HG02763 (cell line): ENCODE results near the gene SOX6.
A peak's percentile ranks its signal among the peaks of the same experiment; 100 is the strongest.

Experiments
- ATAC-seq: cut with Tn5 transposase; IDR thresholded peaks from one replicate; pipeline ENCODE4 v1.9.1; 2021; ENCODE audit warnings: mild to moderate bottlenecking, moderate library complexity; ENCODE audit not compliant: unreplicated experiment

Gene SOX6

GRCh38 chr11:16279524-16279923, 76.8 kb downstream of the SOX6 start:
- ATAC-seq = no peak

GRCh38 chr11:16278979-16279378, 77.4 kb downstream of the SOX6 start:
- ATAC-seq = no peak

- no peak for ATAC-seq
These were observed 78.1 kb downstream of the SOX6 start for GRCh38 chr11:16278273-16278672.

- no peak for ATAC-seq
These were observed 80.1 kb downstream of the SOX6 start for GRCh38 chr11:16276251-16276650.

- ATAC-seq = no peak
These were observed 85.1 kb downstream of the SOX6 start for GRCh38 chr11:16271258-16271657.

GRCh38 chr11:16266021-16266420, 90.3 kb downstream of the SOX6 start:
- no peak for ATAC-seq

GRCh38 chr11:16265022-16265421, 91.3 kb downstream of the SOX6 start:
- no peak for ATAC-seq

- ATAC-seq = no peak
These were observed 93.7 kb downstream of the SOX6 start for GRCh38 chr11:16262645-16262955.

GRCh38 chr11:16261836-16262644, 94.3 kb downstream of the SOX6 start:
- peak; percentile 92 for ATAC-seq

- no peak for ATAC-seq
These were observed 104.0 kb downstream of the SOX6 start for GRCh38 chr11:16252373-16252772.

GRCh38 chr11:16248248-16248647, 108.1 kb downstream of the SOX6 start:
- ATAC-seq = no peak

- ATAC-seq = no peak
These were observed 113.5 kb downstream of the SOX6 start for GRCh38 chr11:16242806-16243205.

GRCh38 chr11:16240687-16241086, 115.7 kb downstream of the SOX6 start:
- ATAC-seq = no peak

GRCh38 chr11:16239141-16240105, 116.9 kb downstream of the SOX6 start:
- ATAC-seq = no peak

GRCh38 chr11:16226245-16226644, 130.1 kb downstream of the SOX6 start:
- ATAC-seq = no peak

GRCh38 chr11:16225623-16226022, 130.7 kb downstream of the SOX6 start:
- ATAC-seq = no peak

GRCh38 chr11:16223558-16223957, 132.8 kb downstream of the SOX6 start:
- no peak for ATAC-seq

- ATAC-seq = no peak
These were observed 138.7 kb downstream of the SOX6 start for GRCh38 chr11:16217631-16218030.

GRCh38 chr11:16216831-16217230, 139.5 kb downstream of the SOX6 start:
- ATAC-seq = no peak

- ATAC-seq = no peak
These were observed 141.0 kb downstream of the SOX6 start for GRCh38 chr11:16215352-16215751.

GRCh38 chr11:16211407-16211806, 144.9 kb downstream of the SOX6 start:
- ATAC-seq = no peak

- no peak for ATAC-seq
These were observed 152.1 kb downstream of the SOX6 start for GRCh38 chr11:16204261-16204660.
